GM18867 (cell line): ENCODE results near the gene PITX3.
"Not testable (repeated sequence)": the region's sequence is repeated elsewhere in the genome, so short reads cannot be mapped to it uniquely, and the experiment has no call there.

ENCODE experiments used
- ATAC-seq: cut with Tn5 transposase; IDR thresholded peaks from one replicate; pipeline ENCODE4 v1.9.1; 2021; ENCODE audit warnings: mild to moderate bottlenecking, moderate library complexity; ENCODE audit not compliant: unreplicated experiment

The PITX3 gene

GRCh38 chr10:102261196-102261595 lies 19.9 kb upstream of the PITX3 start:
- no peak for ATAC-seq

GRCh38 chr10:102255404-102255803 lies 14.1 kb upstream of the PITX3 start:
- ATAC-seq, result no peak

GRCh38 chr10:102254426-102254825 lies 13.1 kb upstream of the PITX3 start:
- ATAC-seq, result no peak

GRCh38 chr10:102252508-102252907 lies 11.2 kb upstream of the PITX3 start:
- not testable (repeated sequence) for ATAC-seq

GRCh38 chr10:102247734-102248133 lies 6.4 kb upstream of the PITX3 start:
- ATAC-seq, result no peak

GRCh38 chr10:102246261-102246660 lies 4.9 kb upstream of the PITX3 start:
- no peak for ATAC-seq

GRCh38 chr10:102245932-102246251 lies 4.6 kb upstream of the PITX3 start:
- no peak for ATAC-seq

- ATAC-seq, result peak; percentile 85
Measured at GRCh38 chr10:102245082-102245931, 4.0 kb upstream of the PITX3 start, which contains the start of gene GBF1. Gene GBF1, plus strand, starts transcription at chr10:102245532. Its CDS starts 13,407 bp downstream, at chr10:102258939.

GRCh38 chr10:102243309-102243708 lies 2.0 kb upstream of the PITX3 start:
- no peak for ATAC-seq

GRCh38 chr10:102242118-102242485 lies 790 bp upstream of the PITX3 start:
- ATAC-seq, result no peak

- no peak for ATAC-seq
Measured at GRCh38 chr10:102241032-102241443, 274 bp downstream of the PITX3 start.

- no peak for ATAC-seq
Measured at GRCh38 chr10:102240467-102241031, 763 bp downstream of the PITX3 start.

- ATAC-seq, result no peak
Measured at GRCh38 chr10:102237711-102238252, 3.5 kb downstream of the PITX3 start.

- no peak for ATAC-seq
Measured at GRCh38 chr10:102236006-102236405, 5.3 kb downstream of the PITX3 start.

- ATAC-seq, result no peak
Measured at GRCh38 chr10:102235598-102235920, 5.8 kb downstream of the PITX3 start.

GRCh38 chr10:102234888-102235597 lies 6.3 kb downstream of the PITX3 start:
- no peak for ATAC-seq

GRCh38 chr10:102233997-102234396 lies 7.3 kb downstream of the PITX3 start:
- ATAC-seq, result no peak

- ATAC-seq, result no peak
Measured at GRCh38 chr10:102231357-102232318, 9.7 kb downstream of the PITX3 start.

- ATAC-seq, result no peak
Measured at GRCh38 chr10:102230861-102231356, 10.4 kb downstream of the PITX3 start.

GRCh38 chr10:102230264-102230860 lies 10.9 kb downstream of the PITX3 start:
- no peak for ATAC-seq
